Measurements from ENCODE around the gene TRIM64.
"Not testable (repeated sequence)": the region's sequence is repeated elsewhere in the genome, so short reads cannot be mapped to it uniquely, and the experiment has no call there.

The TRIM64 gene, protein sequence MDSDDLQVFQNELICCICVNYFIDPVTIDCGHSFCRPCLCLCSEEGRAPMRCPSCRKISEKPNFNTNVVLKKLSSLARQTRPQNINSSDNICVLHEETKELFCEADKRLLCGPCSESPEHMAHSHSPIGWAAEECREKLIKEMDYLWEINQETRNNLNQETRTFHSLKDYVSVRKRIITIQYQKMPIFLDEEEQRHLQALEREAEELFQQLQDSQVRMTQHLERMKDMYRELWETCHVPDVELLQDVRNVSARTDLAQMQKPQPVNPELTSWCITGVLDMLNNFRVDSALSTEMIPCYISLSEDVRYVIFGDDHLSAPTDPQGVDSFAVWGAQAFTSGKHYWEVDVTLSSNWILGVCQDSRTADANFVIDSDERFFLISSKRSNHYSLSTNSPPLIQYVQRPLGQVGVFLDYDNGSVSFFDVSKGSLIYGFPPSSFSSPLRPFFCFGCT

DNA sequence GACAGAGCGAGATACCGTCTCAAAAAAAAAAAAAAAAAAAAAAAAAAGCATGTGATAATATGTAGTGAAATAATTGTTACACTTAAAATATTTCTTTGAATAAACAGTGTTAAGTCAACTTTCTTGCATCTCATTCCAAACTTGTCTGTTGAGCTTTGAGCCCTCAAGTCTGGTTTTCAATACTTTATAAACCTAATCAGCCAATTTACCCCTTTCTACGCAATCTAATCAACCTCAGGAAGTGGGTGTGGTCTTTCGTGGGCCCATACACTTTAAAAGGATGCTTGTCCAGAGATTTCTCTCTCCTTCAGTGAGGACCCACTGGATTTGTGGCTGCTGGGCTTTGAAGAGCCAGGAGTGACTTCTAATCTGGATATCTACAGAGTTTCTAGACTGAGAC is at the start of gene TRIM64:
TSS of gene TRIM64 (plus strand) at position 301 of the 400 bp plus-strand sequence. CDS start 2,467 bp downstream, outside the sequence.
- DNase-seq: not testable (repeated sequence)

DNA sequence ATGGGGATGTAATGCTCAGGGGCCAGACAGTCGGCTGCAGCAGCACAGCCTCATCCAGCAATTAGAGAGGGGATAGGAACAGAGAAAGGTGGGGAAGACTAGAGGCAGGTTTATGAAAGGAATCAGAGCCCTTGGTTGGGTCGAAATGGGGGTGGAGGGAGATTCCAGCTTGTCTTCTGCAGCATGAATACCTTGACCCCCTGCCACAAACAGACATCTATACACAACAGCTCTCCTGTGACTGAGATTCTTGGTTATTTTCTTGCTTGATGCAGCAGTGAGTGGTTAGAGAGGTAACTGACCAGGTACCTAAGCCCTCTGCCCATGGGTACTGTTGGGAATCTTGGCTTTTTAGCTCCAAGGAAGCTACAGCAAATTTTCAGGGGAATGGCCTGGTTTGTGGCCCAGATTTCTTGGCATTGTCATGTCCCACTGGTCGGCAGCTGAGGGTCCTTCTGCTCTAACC is 43.6 kb upstream of the TRIM64 start, which contains the start of gene TRIM49D1:
TSS of gene TRIM49D1 (minus strand) at position 51 of the 466 bp plus-strand sequence. CDS start 4,535 bp downstream, outside the sequence.
- DNase-seq: no peak

DNA sequence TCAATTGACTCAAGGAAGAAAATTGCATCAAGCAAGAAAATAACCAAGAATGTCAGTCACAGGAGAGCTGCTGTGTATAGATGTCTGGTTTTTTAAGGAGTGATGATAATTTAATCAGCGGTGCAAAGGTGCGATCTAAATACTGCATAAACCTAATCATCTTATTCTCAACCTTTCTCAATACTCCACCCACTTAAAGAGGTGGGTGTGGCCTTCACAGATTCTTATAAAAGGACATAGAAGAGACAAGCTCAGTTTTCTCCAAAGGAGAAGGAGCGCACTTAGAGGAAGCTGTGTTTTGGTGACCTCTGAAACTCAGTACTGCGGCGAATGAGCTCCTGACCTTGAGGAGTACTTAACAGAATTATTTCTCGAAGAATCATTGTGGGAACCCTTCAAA is 42.1 kb upstream of the TRIM64 start, which contains the start of gene TRIM49D2:
TSS of gene TRIM49D2 (plus strand) at position 301 of the 400 bp plus-strand sequence. CDS start 2,698 bp downstream, outside the sequence.
- not testable (repeated sequence) for DNase-seq

DNA sequence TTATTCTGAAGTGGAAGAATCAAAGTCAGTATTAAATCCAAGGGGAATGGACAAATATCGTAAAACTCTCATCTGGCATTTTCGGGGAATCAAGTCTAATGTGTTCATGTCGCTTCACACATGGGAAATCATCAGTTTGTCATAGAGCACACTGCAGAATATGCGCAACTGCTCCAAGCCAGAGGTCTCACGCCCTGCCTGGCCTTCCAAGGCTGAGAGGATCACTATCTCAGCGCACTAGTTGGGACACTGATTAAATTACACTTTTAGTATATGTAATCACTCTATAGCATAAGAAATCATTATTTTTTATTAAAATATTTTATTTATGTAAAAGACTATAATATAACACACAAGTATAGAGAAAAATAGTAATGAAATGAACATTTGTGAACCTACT is 5.0 kb upstream of the TRIM64 start:
- DNase-seq: not testable (repeated sequence)
